WI38 (cell line): ENCODE measurements around the gene KRT6C.

Experiments
- H3K4me3 ChIP-seq: 2 replicates; pipeline ENCODE4 v1.5.1; 2011; ENCODE audit warnings: low read depth, mild to moderate bottlenecking, control low read depth, low read length
- CTCF ChIP-seq: IDR thresholded peaks from 2 replicates; pipeline ENCODE4 v1.5.1; 2012; ENCODE audit warnings: low read depth, mild to moderate bottlenecking, control low read depth, low read length

KRT6C gene

DNA sequence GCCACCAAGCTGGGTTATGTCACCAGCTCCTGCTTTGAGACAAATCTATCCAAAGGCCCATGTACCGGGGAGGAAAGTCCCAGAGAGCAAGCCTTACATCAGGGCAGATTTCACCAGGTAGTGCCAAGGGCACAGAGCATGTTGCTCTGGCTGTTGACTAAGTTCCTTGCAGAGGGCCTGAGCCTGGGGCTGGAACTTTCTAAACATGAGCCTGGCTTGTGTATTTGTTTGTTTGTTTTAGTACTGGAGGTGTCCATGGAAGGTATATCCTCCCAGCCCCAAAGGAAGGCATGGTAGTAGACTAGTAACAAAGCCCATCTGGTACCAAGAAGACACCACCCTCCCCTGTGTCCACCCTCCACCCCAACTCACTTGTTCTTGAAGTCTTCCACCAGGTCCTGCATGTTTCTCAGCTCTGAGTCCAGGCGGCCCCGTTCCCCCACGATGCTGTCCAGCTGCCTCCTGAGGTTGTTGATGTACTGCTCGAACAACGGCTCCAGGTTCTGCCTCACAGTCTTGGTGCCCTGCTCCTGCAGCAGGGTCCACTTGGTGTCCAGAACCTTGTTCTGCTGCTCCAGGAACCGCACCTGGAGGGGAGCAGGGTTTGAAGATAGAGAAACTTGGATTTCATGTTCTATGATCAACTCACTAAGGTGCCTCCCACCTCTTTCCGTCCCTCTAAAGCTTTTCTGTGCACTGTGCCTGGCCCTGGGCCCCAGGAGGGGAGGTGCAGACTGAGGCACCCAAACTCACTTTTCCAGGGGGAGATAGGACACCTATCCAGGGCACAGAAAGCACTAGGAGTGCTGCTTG lies 45.2 kb upstream of the KRT6C start:
- TF ChIP-seq CTCF = no peak
- no peak overlapping the region for H3K4me3 ChIP-seq

GRCh38 chr12:52517888-52518287 lies 44.3 kb upstream of the KRT6C start:
- H3K4me3 ChIP-seq = no peak overlapping the region
- no peak for TF ChIP-seq CTCF

DNA sequence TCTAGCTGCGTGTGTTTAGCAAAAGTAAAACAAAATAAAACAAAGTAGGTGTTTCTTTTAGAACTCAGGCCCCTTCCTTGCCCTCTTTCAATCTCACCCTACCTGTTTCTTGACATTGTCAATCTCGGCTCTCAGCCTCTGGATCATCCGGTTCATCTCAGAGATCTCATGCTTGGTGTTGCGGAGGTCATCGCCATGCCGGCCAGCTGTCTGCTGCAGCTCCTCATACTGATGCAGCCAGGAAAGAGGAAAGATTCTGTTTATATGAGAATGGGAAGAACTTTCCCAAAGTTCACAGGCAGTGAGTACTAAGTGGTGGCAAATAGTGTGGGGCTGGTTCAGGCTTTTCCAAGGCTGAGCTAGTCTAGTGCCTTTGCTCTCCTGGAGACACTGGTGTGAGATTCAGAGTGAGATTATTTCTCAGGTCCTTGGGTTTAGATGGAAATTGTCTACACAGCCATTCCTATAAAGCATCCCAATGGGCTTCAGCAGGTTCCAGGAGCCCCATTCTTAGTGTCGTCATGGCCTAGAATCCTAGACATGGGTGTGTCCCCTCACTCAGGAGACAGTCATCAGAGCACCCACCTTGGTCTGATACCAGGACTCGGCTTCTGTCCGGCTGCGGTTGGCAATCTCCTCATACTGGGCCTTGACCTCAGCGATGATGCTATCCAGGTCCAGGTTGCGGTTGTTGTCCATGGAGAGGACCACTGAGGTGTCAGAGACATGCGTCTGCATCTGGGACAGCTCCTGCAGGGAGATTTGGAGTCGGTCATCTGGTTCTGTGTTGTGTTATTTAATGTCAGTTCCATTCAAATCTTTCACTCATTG lies 43.6 kb upstream of the KRT6C start:
- no peak for TF ChIP-seq CTCF
- H3K4me3 ChIP-seq = no peak overlapping the region

- no peak for TF ChIP-seq CTCF
- no peak overlapping the region for H3K4me3 ChIP-seq
These were observed 42.6 kb upstream of the KRT6C start for GRCh38 chr12:52515927-52516831.

GRCh38 chr12:52515319-52515646 lies 41.7 kb upstream of the KRT6C start:
- no peak for TF ChIP-seq CTCF
- no peak overlapping the region for H3K4me3 ChIP-seq

DNA sequence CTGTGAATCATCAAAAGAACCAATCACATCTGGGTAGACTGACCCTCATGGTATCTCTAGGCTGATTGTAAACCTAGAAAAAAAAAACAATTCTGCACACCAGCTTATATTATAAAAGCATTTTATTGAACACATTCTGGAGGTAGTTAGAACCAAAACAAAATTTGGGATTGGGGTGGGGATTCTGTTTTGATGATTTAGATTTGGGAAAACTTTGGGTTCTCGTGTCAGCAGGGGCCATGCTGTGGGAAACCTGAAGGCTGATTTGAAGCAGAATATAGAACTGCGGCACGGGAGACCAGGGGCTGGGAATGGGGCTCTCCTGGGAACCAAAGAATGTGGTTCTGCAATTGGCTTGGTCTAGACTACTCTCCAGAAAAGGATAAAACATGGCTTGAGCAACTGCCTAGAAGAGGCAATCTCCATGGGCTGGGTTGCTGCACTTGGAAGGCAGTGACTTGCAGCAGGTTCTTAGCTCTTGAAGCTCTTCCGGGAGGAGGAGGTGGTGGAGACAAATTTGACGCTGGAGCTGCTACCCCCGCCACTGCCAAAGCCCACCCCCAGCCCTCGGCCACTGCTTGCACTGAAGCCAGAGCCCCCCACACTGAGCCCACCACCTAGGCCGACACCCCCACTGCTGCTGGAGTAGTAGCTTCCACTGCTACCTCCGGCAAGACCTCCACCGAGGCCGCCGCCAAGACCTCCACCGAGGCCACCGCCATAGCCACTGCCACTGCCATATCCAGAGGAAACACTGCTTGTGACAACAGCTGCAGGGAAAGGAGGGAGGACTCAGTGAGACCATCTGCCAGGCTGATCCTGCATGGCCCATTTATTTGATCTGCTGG lies 41.1 kb upstream of the KRT6C start:
- no peak for TF ChIP-seq CTCF
- no peak overlapping the region for H3K4me3 ChIP-seq
